Common myeloid progenitor, CD34-positive (primary cell): ENCODE measurements around the gene SPATS2L.

Source experiments
- CTCF ChIA-PET: fragments of 350-600 bp; sonication (Branson Sonifier 250); formaldehyde crosslinking; loops from one replicate; lab custom pipeline; 2021; ENCODE audit warnings: antibody characterized with exemption; lab: Charles Lee
- POLR2A ChIA-PET: fragments of 350-600 bp; sonication (Branson Sonifier 250); formaldehyde crosslinking; loops from one replicate; lab custom pipeline; 2021; ENCODE audit warnings: antibody characterized with exemption; lab: Charles Lee
- DNase-seq, 3 donors: peaks; one replicate each; pipeline versions ENCODE4 v3.0.0 to v3.0.0-alpha.2; 2013
- H3K27ac ChIP-seq, 2 experiments: 1 replicate in 1 of 2; 2 replicates in 1 of 2; pipeline ENCODE4 v1.7.0; 2013; ENCODE audit warnings: inconsistent platforms in 2 of 2, low read length in 2 of 2, mild to moderate bottlenecking in 2 of 2, low read depth in 1 of 2, moderate library complexity in 1 of 2; ENCODE audit not compliant: severe bottlenecking in 2 of 2, insufficient read depth in 1 of 2, poor library complexity in 1 of 2
- H3K27me3 ChIP-seq, 5 experiments: replicated peaks in 2 of 5; 1 replicate in 3 of 5; 2 replicates in 2 of 5; pipeline versions ENCODE4 v1.6.1 to v1.7.0; 2013; ENCODE audit warnings: low read length in 4 of 5, mild to moderate bottlenecking in 2 of 5, moderate library complexity in 2 of 5, inconsistent platforms in 1 of 5; ENCODE audit not compliant: insufficient read depth in 5 of 5, control insufficient read depth in 4 of 5
- H3K36me3 ChIP-seq, 4 experiments: 1 replicate in 2 of 4; 2 replicates in 2 of 4; pipeline versions ENCODE4 v1.6.1 to v1.7.0; 2013; ENCODE audit warnings: low read length in 3 of 4, control low read depth in 1 of 4, mild to moderate bottlenecking in 1 of 4; ENCODE audit not compliant: control insufficient read depth in 4 of 4, insufficient read depth in 4 of 4
- H3K4me1 ChIP-seq, 4 experiments: 1 replicate in 3 of 4; 2 replicates in 1 of 4; pipeline versions ENCODE4 v1.6.1 to v1.7.1; 2013; ENCODE audit warnings: low read length in 3 of 4, mild to moderate bottlenecking in 3 of 4, control low read depth in 1 of 4, inconsistent platforms in 1 of 4, moderate library complexity in 1 of 4; ENCODE audit not compliant: control insufficient read depth in 4 of 4, insufficient read depth in 4 of 4; ENCODE audit errors: control extremely low read depth in 1 of 4
- H3K4me3 ChIP-seq, 7 experiments: 1 replicate in 4 of 7; 2 replicates in 3 of 7; pipeline versions ENCODE4 v1.5.1 to v1.7.0; 2013; ENCODE audit warnings: mild to moderate bottlenecking in 7 of 7, low read length in 6 of 7, moderate library complexity in 6 of 7, inconsistent platforms in 2 of 7, low read depth in 2 of 7, control low read depth in 1 of 7; ENCODE audit not compliant: insufficient read depth in 4 of 7, control insufficient read depth in 1 of 7; ENCODE audit errors: extremely low read depth in 1 of 7
- H3K9me3 ChIP-seq, 5 experiments: 1 replicate in 4 of 5; 2 replicates in 1 of 5; pipeline versions ENCODE4 v1.6.1 to v1.7.1; 2013; ENCODE audit warnings: low read length in 4 of 5, mild to moderate bottlenecking in 2 of 5, inconsistent platforms in 1 of 5, low read depth in 1 of 5, moderate library complexity in 1 of 5; ENCODE audit not compliant: control insufficient read depth in 4 of 5, insufficient read depth in 2 of 5; ENCODE audit errors: control extremely low read depth in 1 of 5
- WGBS: methylation state at CpG from one replicate; pipeline ENCODE4 v1.1.5; 2013; ENCODE audit not compliant: insufficient coverage; 5-methylcytosine and 5-hydroxymethylcytosine counted together

The SPATS2L gene

GRCh38 chr2:200379481-200380090 is 73.1 kb downstream of the SPATS2L start:
- POLR2A ChIA-PET, result interaction anchor here (0.5 kb wide), 1 partner anchor 24 kb away, joined by 3 read pairs; no protein-coding TSS in a partner anchor

GRCh38 chr2:200380091-200380561 is 73.6 kb downstream of the SPATS2L start:
- no peaks in the 10 kb centered on the region for H3K36me3 ChIP-seq
- peaks cover 20 to 82% (median 58%) of the 10 kb centered on the region in 4 experiments for H3K4me1 ChIP-seq
- WGBS, result 94% methylated on average over 8 of the region's 9 CpGs
- no peaks in the 10 kb centered on the region for H3K27me3 ChIP-seq
- POLR2A ChIA-PET, result no interaction called here
- peak in 1 of 3 donors; percentile 22 for DNase-seq
- CTCF ChIA-PET, result interaction anchor here (1.0 kb wide), 1 partner anchor 401 kb away, joined by 3 read pairs; no protein-coding TSS in a partner anchor
- H3K4me3 ChIP-seq, result no peak overlapping the region
- H3K27ac ChIP-seq, result peak overlapping the region in 1 of 2 experiments; percentile 56
- H3K9me3 ChIP-seq, result no peaks in the 10 kb centered on the region

More at GRCh38 chr2:200379481-200380090, 73.1 kb downstream of the SPATS2L start:
- H3K27ac ChIP-seq, result peak overlapping the region in 1 of 2 experiments; percentile 6
- H3K36me3 ChIP-seq, result no peaks in the 10 kb centered on the region
- no peak for DNase-seq
- H3K4me3 ChIP-seq, result no peak overlapping the region
- peaks cover 21 to 87% (median 58%) of the 10 kb centered on the region in 4 experiments for H3K4me1 ChIP-seq
- no peaks in the 10 kb centered on the region for H3K27me3 ChIP-seq
- no peaks in the 10 kb centered on the region for H3K9me3 ChIP-seq
- WGBS, result 98% methylated on average over 5 of the region's 5 CpGs
- CTCF ChIA-PET, result interaction anchor here (0.9 to 1.4 kb wide), 5 partner anchors 8 to 400 kb away, joined by 3 to 4 read pairs (median 3); no protein-coding TSS in a partner anchor

- Histone ChIP-seq H3K4me3 (peak overlapping the region in 2 of 7 experiments; percentile 0 to 4), H3K4me1 (peaks cover 16 to 73% (median 50%) of the 10 kb centered on the region in 4 experiments), H3K36me3 (no peaks in the 10 kb centered on the region), H3K27me3 (no peaks in the 10 kb centered on the region), H3K27ac (peak overlapping the region in 1 of 2 experiments; percentile 56), H3K9me3 (no peaks in the 10 kb centered on the region)
- 17% methylated on average over 3 of the region's 5 CpGs for WGBS
- ChIA-PET CTCF (no interaction called here), POLR2A (no interaction called here)
- peak; percentile 27 to 76 (median 68) for DNase-seq
Measured at GRCh38 chr2:200380833-200381542, 74.5 kb downstream of the SPATS2L start.

- no peak overlapping the region for H3K27ac ChIP-seq
Measured at GRCh38 chr2:200382874-200383273, 76.4 kb downstream of the SPATS2L start.

GRCh38 chr2:200383380-200384110 is 77.1 kb downstream of the SPATS2L start:
- ChIA-PET POLR2A (interaction anchor here (1.2 kb wide), 1 partner anchor 10 kb away, joined by 3 read pairs; no protein-coding TSS in a partner anchor), CTCF (interaction anchor here (1.5 to 1.7 kb wide), 2 partner anchors 9 to 17 kb away, joined by 4 read pairs; no protein-coding TSS in a partner anchor)
- Histone ChIP-seq H3K27me3 (no peaks in the 10 kb centered on the region), H3K9me3 (no peaks in the 10 kb centered on the region), H3K27ac (no peak overlapping the region), H3K4me3 (peak overlapping the region in 3 of 7 experiments; percentile 4 to 42 (median 15)), H3K36me3 (no peaks in the 10 kb centered on the region), H3K4me1 (peaks cover 7 to 48% (median 27%) of the 10 kb centered on the region in 4 experiments)
- peak; percentile 64 to 89 (median 82) for DNase-seq
- WGBS, result 74% methylated on average over 2 of the region's 6 CpGs

More at GRCh38 chr2:200382874-200383273, 76.4 kb downstream of the SPATS2L start:
- DNase-seq, result no peak
- WGBS, result 100% methylated on average over 4 of the region's 6 CpGs
- H3K9me3 ChIP-seq, result no peaks in the 10 kb centered on the region
- H3K4me1 ChIP-seq, result peaks cover 8 to 55% (median 32%) of the 10 kb centered on the region in 4 experiments
- H3K27me3 ChIP-seq, result no peaks in the 10 kb centered on the region
- POLR2A ChIA-PET, result interaction anchor here (1.2 kb wide), 1 partner anchor 11 kb away, joined by 3 read pairs; no protein-coding TSS in a partner anchor
- H3K36me3 ChIP-seq, result no peaks in the 10 kb centered on the region
- no peak overlapping the region for H3K4me3 ChIP-seq
- CTCF ChIA-PET, result interaction anchor here (1.5 to 1.7 kb wide), 2 partner anchors 10 to 17 kb away, joined by 4 read pairs; no protein-coding TSS in a partner anchor

GRCh38 chr2:200385063-200385635 is 78.7 kb downstream of the SPATS2L start:
- H3K27me3 ChIP-seq, result no peaks in the 10 kb centered on the region
- H3K36me3 ChIP-seq, result peaks cover 3 to 8% (median 6%) of the 10 kb centered on the region in 4 experiments
- WGBS, result 100% methylated on average over 2 of the region's 5 CpGs
- no peak overlapping the region for H3K27ac ChIP-seq
- peaks cover 4 to 33% (median 17%) of the 10 kb centered on the region in 4 experiments for H3K4me1 ChIP-seq
- H3K9me3 ChIP-seq, result no peaks in the 10 kb centered on the region
- ChIA-PET POLR2A (no interaction called here), CTCF (no interaction called here)
- no peak for DNase-seq
- no peak overlapping the region for H3K4me3 ChIP-seq
